NCI-H2107 (cell line): Measurements from ENCODE around the gene BCAT1.
"Not testable (repeated sequence)": the region's sequence is repeated elsewhere in the genome, so short reads cannot be mapped to it uniquely, and the experiment has no call there.

ENCODE experiments used
- DNase-seq: peaks from one replicate; lab custom pipeline; 2025; lab: John Stamatoyannopoulos, UW

BCAT1 gene

GRCh38 chr12:24928131-24928530, 20.8 kb downstream of the BCAT1 start:
- DNase-seq, result no peak

- not testable (repeated sequence) for DNase-seq
These were observed 22.8 kb downstream of the BCAT1 start for GRCh38 chr12:24926080-24926479.

GRCh38 chr12:24922090-24922489, 26.8 kb downstream of the BCAT1 start:
- no peak for DNase-seq

GRCh38 chr12:24921251-24922038, 27.5 kb downstream of the BCAT1 start:
- DNase-seq, result no peak

- DNase-seq, result no peak
These were observed 28.8 kb downstream of the BCAT1 start for GRCh38 chr12:24920141-24920540.

- no peak for DNase-seq
These were observed 29.4 kb downstream of the BCAT1 start for GRCh38 chr12:24919346-24920001.

GRCh38 chr12:24918596-24918995, 30.3 kb downstream of the BCAT1 start:
- DNase-seq, result no peak

- no peak for DNase-seq
These were observed 33.4 kb downstream of the BCAT1 start for GRCh38 chr12:24915501-24915900.

- DNase-seq, result no peak
These were observed 34.9 kb downstream of the BCAT1 start for GRCh38 chr12:24913953-24914352.

- no peak for DNase-seq
These were observed 35.8 kb downstream of the BCAT1 start for GRCh38 chr12:24913130-24913529.

GRCh38 chr12:24911271-24911791, 37.6 kb downstream of the BCAT1 start:
- DNase-seq, result no peak

- DNase-seq, result not testable (repeated sequence)
These were observed 38.7 kb downstream of the BCAT1 start for GRCh38 chr12:24910192-24910591.

- no peak for DNase-seq
These were observed 39.2 kb downstream of the BCAT1 start for GRCh38 chr12:24909667-24910066.

- DNase-seq, result no peak
These were observed 41.4 kb downstream of the BCAT1 start for GRCh38 chr12:24907464-24907863.

GRCh38 chr12:24906141-24906540, 42.8 kb downstream of the BCAT1 start:
- no peak for DNase-seq

GRCh38 chr12:24905431-24905830, 43.5 kb downstream of the BCAT1 start:
- DNase-seq, result no peak

GRCh38 chr12:24904871-24905270, 44.0 kb downstream of the BCAT1 start:
- DNase-seq, result no peak

GRCh38 chr12:24903329-24904088, 45.4 kb downstream of the BCAT1 start:
- DNase-seq, result no peak

GRCh38 chr12:24902511-24903328, 46.2 kb downstream of the BCAT1 start:
- DNase-seq, result no peak

- no peak for DNase-seq
These were observed 47.1 kb downstream of the BCAT1 start for GRCh38 chr12:24901576-24902461.

- no peak for DNase-seq
These were observed 48.7 kb downstream of the BCAT1 start for GRCh38 chr12:24900196-24900595.
